HUES64 (cell line): ENCODE data around the gene DHX8.

ENCODE experiments used
- H3K27ac ChIP-seq: 2 replicates; pipeline ENCODE4 v1.7.0; 2013; ENCODE audit warnings: low read depth, low read length, inconsistent platforms
- H3K27me3 ChIP-seq: 2 replicates; pipeline ENCODE4 v1.6.1; 2013; ENCODE audit warnings: mild to moderate bottlenecking, low read length; ENCODE audit not compliant: insufficient read depth
- H3K36me3 ChIP-seq: 2 replicates; pipeline ENCODE4 v1.6.1; 2013; ENCODE audit warnings: mild to moderate bottlenecking, low read length; ENCODE audit not compliant: insufficient read depth
- H3K4me1 ChIP-seq: 2 replicates; pipeline ENCODE4 v1.6.1; 2013; ENCODE audit warnings: mild to moderate bottlenecking, low read length, moderate library complexity; ENCODE audit not compliant: insufficient read depth
- H3K4me3 ChIP-seq: 2 replicates; pipeline ENCODE4 v1.5.1; 2013; ENCODE audit warnings: mild to moderate bottlenecking, low read length, moderate library complexity
- H3K9ac ChIP-seq: 2 replicates; pipeline ENCODE4 v1.6.1; 2013; ENCODE audit warnings: mild to moderate bottlenecking, low read depth, low read length
- H3K9me3 ChIP-seq: 2 replicates; pipeline ENCODE4 v1.6.1; 2013; ENCODE audit warnings: low read depth, low read length; ENCODE audit not compliant: insufficient read depth
- WGBS: fragments of 150-250, 120-280 bp; methylation state at CpG from one replicate; pipeline ENCODE4 v1.1.7; 2013; ENCODE audit warnings: missing lambda C conversion rate; 5-methylcytosine and 5-hydroxymethylcytosine counted together

The DHX8 gene

DNA sequence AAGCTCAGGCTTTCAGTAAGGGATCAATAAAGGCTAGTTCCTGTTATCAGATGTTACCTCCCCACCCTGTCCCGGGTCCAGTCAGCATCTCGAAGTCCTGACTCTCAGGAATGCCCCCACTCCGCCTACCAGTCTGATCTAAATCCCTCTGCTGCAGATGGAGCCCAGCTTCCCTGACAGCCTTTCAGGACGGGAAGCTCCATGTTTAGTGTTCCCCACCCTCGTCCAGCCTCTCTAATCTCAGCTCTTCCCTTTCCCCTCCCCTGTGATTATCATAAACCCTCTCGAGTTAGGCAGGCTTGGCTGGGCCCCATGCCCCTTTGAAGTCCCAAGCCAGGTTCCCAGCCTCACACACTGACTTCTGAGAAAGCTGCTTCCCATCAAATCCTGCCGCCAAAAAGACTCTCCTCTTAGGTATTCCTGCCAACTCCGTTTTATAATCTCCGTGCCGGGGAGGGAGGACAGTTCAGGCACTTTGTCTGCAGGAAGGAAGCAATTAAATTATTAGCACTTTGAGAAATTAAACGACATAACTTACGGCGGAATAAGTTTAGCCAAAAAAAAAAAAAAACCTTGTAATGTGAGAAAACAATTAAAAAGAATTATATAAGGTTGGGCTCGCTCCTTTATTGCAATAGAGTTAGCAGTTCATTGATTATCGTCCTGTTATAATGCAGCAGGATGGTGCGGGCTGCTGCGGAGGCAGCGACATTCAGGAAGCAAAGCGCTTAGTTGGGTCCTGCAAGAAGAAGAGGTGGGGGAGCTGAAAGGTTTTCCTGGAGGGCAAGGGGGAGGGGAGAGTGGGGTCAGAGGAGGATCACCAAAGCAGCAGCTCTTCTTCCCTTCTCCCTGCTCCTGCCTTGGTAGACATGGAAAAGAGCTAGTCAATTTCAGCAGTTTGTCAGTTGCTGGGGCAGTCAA is 79.2 kb downstream of the DHX8 start:
- Histone ChIP-seq H3K4me1 (peaks cover 22% of the 10 kb centered on the region), H3K9me3 (no peaks in the 10 kb centered on the region), H3K9ac (no peak overlapping the region), H3K4me3 (peak overlapping the region; percentile 39), H3K27me3 (peaks cover 6% of the 10 kb centered on the region; the same call in 1 of the 2 replicates), H3K27ac (no peak overlapping the region), H3K36me3 (no peaks in the 10 kb centered on the region)
- WGBS, result 7% methylated on average over 16 of the region's 19 CpGs

DNA sequence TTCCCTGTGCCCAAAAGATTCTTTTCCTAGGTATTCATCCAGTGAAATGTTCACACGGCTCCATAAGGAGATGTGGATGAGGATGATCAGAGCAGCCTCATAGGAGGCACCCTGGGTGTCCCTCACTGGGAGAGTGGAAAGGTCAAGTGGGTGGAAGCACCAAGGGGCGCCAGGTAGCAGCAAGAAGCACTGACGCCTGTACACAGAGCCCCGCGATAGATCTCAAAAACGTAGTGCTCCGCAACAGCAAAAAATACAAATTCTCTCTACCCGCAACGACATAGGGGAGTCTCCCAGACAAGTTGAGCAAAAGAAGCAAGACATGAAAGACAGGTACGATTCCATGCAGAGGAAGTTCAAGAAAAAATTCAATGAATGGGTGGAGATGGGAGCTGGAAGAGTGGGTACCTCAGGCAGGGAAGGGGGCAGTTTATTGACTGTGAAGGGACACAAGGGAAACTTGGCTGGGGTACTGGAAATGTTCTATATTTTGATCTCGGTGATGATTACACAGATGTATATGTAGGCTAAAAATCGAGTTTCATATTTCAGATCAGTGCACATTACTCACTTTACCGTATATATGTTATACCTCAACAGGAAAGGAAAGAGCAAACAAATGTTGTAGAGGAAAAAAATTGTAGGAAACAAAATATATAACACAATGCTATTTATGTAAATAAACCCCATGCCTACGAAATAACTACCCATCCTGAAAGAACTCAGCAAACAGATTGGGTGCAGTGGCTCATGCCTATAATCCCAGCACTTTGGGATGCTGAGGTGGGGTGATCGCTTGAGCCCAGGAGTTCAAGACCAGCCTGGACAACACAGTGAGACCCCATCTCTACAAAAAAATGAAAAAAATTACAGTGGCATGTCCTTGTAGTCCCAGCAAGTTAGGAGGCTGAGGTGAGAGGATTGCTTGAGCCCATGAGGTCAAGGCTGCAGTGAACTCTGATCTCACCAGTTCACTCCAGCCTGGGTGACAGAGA is 80.1 kb downstream of the DHX8 start:
- Histone ChIP-seq H3K9ac (no peak overlapping the region), H3K4me1 (peaks cover 22% of the 10 kb centered on the region), H3K27me3 (peaks cover 6% of the 10 kb centered on the region; the same call in 1 of the 2 replicates), H3K36me3 (no peaks in the 10 kb centered on the region), H3K27ac (no peak overlapping the region), H3K9me3 (no peaks in the 10 kb centered on the region), H3K4me3 (peak overlapping the region; percentile 39)
- WGBS, result 69% methylated on average over 13 of the region's 15 CpGs

DNA sequence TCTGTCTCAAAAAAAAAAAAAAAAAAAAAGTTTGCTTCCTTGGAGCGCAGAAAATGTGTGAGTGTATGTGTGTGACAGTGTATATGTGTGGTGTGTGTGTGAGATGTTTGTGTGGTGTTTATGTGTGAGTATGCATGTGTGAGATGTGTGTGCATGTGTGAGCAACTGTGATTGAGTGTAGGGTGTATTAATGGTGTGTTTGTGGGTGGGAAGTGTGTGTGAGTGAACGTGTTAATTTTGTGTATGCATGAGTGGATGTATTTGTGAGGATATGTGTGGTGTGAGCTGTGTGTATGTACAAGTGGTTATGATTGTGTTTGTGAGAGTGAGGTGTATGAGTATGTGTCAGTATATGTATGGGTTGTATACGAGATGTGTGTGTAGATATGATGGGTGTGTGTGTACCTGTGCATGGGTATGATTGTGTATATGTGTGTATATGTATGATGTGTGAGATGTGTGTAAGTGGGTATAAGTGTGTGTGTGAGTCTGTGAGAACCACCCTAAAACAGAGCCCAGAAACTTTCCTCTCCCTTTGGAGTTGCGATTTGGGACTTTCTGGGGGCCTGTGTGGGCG is 84.8 kb downstream of the DHX8 start:
- Histone ChIP-seq H3K4me3 (no peak overlapping the region), H3K9me3 (no peaks in the 10 kb centered on the region), H3K9ac (no peak overlapping the region), H3K36me3 (no peaks in the 10 kb centered on the region), H3K27ac (no peak overlapping the region), H3K27me3 (peaks cover 2% of the 10 kb centered on the region; the same call in 1 of the 2 replicates), H3K4me1 (peaks cover 5% of the 10 kb centered on the region)
- 93% methylated on average over 5 of the region's 5 CpGs for WGBS

DNA sequence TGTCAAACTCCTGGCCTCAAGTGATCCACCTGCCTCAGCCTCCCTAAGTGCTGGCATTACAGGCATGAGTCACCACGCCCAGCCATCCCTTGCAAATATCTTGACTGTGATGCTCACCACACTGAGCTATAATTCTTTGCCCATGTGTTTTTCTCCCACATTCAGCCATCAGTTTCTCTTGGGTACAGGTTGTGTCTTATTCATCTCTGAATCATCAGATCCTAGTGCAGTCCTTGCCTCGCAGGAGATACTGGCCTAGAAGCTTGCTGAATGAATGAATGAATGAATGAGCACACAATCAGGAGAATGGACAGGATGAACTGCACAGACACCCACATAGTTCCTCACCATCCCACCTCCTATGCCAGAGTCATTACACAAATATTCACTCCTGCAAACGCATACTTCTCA is 86.7 kb downstream of the DHX8 start:
- no peak overlapping the region for H3K4me3 ChIP-seq
- WGBS, result 94% methylated on average over 3 of the region's 3 CpGs

DNA sequence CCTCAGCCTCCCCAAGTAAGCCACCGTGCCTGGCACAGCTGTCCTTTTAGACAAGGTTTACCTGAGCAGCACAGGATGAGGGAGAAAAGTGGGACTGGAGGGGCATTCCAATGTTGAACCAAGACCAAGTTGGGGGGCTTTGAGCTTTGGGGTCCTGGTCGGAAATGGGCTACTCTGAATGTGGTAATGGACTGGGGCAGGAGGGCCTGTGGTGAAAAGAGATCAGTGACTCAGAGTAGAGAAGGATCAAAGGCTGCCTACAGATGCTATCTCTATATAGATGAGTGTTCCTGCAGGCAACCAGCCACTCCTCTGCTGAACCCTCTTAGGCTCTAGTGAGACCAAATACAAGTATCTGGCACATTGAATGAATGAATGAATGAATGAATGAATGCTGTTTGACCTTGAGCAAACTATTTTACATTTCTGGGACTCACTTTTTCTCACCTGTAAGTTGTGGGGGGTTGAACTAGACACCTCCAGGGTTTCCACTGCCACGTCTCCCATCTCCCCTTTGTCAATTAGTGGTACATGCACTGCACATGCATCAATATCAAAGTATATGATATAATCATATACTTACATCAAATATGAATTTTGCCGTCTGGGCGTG is 88.7 kb downstream of the DHX8 start:
- Histone ChIP-seq H3K9ac (no peak overlapping the region), H3K27ac (no peak overlapping the region), H3K4me1 (0 out of 2 replicates have a peak, but pooled peaks cover 5% of the 10 kb centered on the region), H3K27me3 (no peaks in the 10 kb centered on the region), H3K4me3 (no peak overlapping the region), H3K9me3 (no peaks in the 10 kb centered on the region), H3K36me3 (no peaks in the 10 kb centered on the region)
- WGBS, result 81% methylated on average over 4 of the region's 5 CpGs

More for the DNA sequence above, 86.7 kb downstream of the DHX8 start:
- Histone ChIP-seq H3K9me3 (no peaks in the 10 kb centered on the region), H3K9ac (no peak overlapping the region), H3K4me1 (no peaks in the 10 kb centered on the region), H3K36me3 (no peaks in the 10 kb centered on the region), H3K27me3 (no peaks in the 10 kb centered on the region), H3K27ac (no peak overlapping the region)

DNA sequence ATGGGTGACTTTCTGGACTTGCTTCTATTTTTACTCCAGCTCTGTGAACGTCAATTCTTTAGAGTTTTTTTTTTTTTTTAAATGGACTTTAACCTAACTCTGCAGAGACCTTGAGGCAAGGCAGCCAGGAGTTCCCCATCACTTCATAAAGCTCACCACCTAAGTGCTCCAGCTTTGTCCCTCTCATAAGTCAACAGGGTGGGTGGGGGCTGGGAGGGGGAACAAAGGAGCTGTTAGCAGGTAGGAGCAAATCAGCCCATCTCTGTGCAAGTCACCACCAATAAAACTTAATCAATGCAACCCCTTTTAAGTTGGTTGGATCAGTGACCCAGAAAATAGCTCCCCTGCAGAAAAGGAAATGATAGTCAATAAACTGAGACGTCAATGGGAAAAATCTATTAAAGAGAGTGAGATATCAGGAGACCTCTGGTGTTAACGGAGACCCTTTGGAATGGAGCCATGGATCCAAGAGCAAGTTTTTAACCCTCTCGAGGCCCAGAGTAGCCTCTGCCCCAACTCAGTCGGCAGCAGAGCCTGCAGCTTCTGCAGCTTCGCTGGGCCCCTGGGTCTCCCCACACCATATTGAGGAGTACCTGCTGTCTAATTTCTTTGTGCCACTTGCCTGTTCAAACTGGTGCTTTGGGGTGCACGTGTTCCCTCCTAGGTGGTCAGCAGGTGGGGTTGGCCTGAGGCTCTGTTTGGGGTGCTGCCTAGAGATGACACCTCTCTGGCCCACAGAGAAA is 90.0 kb downstream of the DHX8 start:
- peaks cover 17% of the 10 kb centered on the region for H3K4me1 ChIP-seq
- no peaks in the 10 kb centered on the region for H3K36me3 ChIP-seq
- no peaks in the 10 kb centered on the region for H3K9me3 ChIP-seq
- H3K27ac ChIP-seq, result no peak overlapping the region
- H3K9ac ChIP-seq, result no peak overlapping the region
- WGBS, result 71% methylated on average over 6 of the region's 7 CpGs
- no peaks in the 10 kb centered on the region for H3K27me3 ChIP-seq
- no peak overlapping the region for H3K4me3 ChIP-seq

DNA sequence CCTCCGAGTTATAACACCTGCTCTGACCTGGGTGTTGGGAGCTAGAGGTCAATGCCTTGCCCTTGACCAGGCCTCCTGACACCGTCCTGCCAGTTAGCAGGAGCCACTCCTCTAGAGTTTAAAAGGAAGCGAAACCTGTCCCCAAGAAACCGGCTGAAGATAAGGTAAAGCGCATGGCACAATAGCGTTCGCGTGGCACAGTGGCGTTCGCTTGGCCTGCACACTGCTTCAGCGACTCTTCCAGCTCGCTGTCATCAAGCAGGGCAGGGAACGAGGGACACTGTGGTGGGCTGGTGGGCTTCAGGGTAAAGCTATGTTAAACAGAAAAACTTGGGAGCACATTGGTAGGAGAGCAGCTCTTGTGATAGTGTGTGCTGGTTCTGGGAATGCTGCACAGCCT is 90.6 kb downstream of the DHX8 start:
- Histone ChIP-seq H3K36me3 (no peaks in the 10 kb centered on the region), H3K4me3 (no peak overlapping the region), H3K4me1 (peaks cover 23% of the 10 kb centered on the region), H3K9me3 (no peaks in the 10 kb centered on the region), H3K27me3 (no peaks in the 10 kb centered on the region), H3K27ac (no peak overlapping the region), H3K9ac (no peak overlapping the region)
- 89% methylated on average over 13 of the region's 13 CpGs for WGBS

DNA sequence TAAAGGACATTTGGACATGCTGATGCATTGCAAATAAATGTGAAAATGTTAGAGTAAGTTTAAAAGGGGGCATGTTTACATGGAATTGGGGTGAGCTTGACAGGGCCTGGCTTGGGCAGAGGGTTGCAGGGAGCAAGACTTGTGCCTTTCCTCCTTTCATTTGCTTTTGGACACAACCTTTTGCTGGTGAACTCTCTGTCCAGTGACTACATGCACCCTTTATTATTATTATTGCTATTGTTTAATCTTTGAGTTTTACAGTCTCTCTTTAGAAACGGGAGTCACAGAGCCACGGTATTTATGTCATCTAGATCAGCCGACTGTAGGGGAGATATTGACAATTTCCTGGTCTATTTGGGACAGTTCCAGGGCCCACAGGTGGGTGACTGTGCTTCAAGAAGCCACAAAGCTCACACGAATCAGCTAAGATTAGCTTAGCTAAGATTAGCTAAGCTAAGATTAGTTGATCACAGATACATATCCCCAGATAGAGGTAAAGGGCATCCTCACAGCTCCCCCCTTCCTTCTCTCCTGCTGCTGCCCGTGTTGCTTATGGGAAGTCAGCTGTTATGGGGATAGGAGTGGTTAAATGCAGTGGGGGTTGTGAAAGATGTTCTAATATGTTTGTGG is 91.2 kb downstream of the DHX8 start:
- 82% methylated on average over 4 of the region's 5 CpGs for WGBS
- no peak overlapping the region for H3K4me3 ChIP-seq
- no peak overlapping the region for H3K27ac ChIP-seq
- H3K36me3 ChIP-seq, result no peaks in the 10 kb centered on the region
- peaks cover 30% of the 10 kb centered on the region for H3K4me1 ChIP-seq
- no peaks in the 10 kb centered on the region for H3K27me3 ChIP-seq
- no peak overlapping the region for H3K9ac ChIP-seq
- no peaks in the 10 kb centered on the region for H3K9me3 ChIP-seq
